OCI-LY7 (cell line): Measurements from ENCODE around the gene XPNPEP1.

Experiments
- CTCF ChIP-seq: fragments of 200-600 bp; sonication (generic); conservative IDR thresholded peaks from 2 replicates; pipeline ENCODE4 v1.5.1; 2014; ENCODE audit warnings: mild to moderate bottlenecking, antibody characterized with exemption, low read length, moderate library complexity, mixed read lengths
- EZH2phosphoT487 ChIP-seq: fragments of 200-600 bp; sonication (generic); IDR thresholded peaks from 2 replicates; pipeline ENCODE4 v1.6.1; 2018; ENCODE audit warnings: low read depth, borderline replicate concordance, mild to moderate bottlenecking, mixed run types, antibody characterized with exemption, low read length, moderate library complexity, mixed read lengths

GRCh38 chr10:109969760-109970346, 46.5 kb upstream of the XPNPEP1 start:
- TF ChIP-seq EZH2phosphoT487 (no peak), CTCF (no peak)
